ENCODE results near the gene ESR2.

DNA sequence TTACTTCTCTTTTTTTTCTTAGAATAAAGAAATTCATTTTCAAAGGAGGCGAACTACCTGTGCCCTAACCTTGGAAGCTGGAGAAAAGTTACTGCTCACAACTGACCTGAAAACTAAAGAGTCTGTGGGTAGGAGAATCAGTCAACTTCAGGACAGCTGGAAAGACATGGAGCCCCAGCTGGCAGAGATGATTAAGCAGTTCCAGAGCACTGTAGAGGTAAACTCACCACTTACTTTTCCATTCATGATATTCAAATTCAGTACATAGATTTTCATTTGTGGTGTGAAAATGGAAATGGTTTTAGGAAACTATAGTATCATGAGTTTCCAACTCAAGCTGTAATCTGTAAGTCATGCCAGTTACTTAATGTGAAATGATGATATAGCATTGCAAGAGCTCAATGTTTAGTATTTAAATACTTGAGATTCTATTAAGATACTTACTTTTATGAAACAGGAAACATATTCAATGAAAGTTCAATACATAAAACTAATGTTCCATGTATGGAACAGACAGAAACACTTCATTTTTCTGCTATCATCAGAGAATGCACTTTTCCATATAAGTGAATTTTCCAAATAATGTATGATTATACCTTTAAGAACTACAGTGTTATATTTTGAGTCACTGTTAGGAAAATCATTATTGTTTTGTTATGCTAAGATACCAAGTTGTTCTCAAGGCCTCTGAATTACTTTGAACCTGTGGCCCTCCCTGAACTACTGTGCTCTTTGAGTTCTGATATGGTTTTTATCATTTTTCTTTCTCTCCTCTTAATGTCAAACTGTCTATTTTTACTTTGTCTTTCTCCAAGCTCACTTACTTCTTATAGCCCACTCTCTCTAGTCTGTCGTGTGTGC is 119.0 kb downstream of the ESR2 start:
- TF ChIP-seq, protein P1, sequence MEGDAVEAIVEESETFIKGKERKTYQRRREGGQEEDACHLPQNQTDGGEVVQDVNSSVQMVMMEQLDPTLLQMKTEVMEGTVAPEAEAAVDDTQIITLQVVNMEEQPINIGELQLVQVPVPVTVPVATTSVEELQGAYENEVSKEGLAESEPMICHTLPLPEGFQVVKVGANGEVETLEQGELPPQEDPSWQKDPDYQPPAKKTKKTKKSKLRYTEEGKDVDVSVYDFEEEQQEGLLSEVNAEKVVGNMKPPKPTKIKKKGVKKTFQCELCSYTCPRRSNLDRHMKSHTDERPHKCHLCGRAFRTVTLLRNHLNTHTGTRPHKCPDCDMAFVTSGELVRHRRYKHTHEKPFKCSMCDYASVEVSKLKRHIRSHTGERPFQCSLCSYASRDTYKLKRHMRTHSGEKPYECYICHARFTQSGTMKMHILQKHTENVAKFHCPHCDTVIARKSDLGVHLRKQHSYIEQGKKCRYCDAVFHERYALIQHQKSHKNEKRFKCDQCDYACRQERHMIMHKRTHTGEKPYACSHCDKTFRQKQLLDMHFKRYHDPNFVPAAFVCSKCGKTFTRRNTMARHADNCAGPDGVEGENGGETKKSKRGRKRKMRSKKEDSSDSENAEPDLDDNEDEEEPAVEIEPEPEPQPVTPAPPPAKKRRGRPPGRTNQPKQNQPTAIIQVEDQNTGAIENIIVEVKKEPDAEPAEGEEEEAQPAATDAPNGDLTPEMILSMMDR (IDR thresholded peaks at IDR 0.05), result no peak
- no peak for TF ChIP-seq POLR2A (IDR thresholded peaks at IDR 0.05)

All from body of pancreas (tissue), 4 donors.